ACC112 (cell line): ENCODE data around the gene UPK1B.

Experiments
- H2AFZ ChIP-seq: fragments of 200-600 bp; sonication (generic); one replicate; pipeline ENCODE4 v1.6.0; 2017; ENCODE audit warnings: antibody characterized with exemption, low read length; ENCODE audit not compliant: unreplicated experiment
- H3K27ac ChIP-seq: fragments of 200-600 bp; sonication (generic); 2 replicates; pipeline ENCODE4 v1.5.1; 2014; ENCODE audit warnings: low read depth, mild to moderate bottlenecking, antibody characterized with exemption, low read length, moderate library complexity
- H3K27me3 ChIP-seq: fragments of 200-600 bp; sonication (generic); 2 replicates; pipeline ENCODE4 v1.6.1; 2014; ENCODE audit warnings: mild to moderate bottlenecking, antibody characterized with exemption, low read length, moderate library complexity, mixed read lengths; ENCODE audit not compliant: insufficient read depth
- H3K36me3 ChIP-seq: fragments of 200-600 bp; sonication (generic); 2 replicates; pipeline ENCODE4 v1.6.1; 2016; ENCODE audit warnings: mild to moderate bottlenecking, antibody characterized with exemption, low read length, moderate library complexity, mixed read lengths; ENCODE audit not compliant: insufficient read depth
- H3K4me1 ChIP-seq: fragments of 200-600 bp; sonication (generic); one replicate; pipeline ENCODE4 v1.6.1; 2016; ENCODE audit warnings: low read length, mixed read lengths; ENCODE audit not compliant: insufficient read depth, unreplicated experiment, control insufficient read depth
- H3K4me3 ChIP-seq: fragments of 200-600 bp; sonication (generic); 2 replicates; pipeline ENCODE4 v1.5.1; 2014; ENCODE audit warnings: mild to moderate bottlenecking, low read depth, low read length
- H3K79me2 ChIP-seq: fragments of 200-600 bp; sonication (generic); one replicate; pipeline ENCODE4 v1.6.0; 2016; ENCODE audit warnings: low read length; ENCODE audit not compliant: control insufficient read depth, unreplicated experiment, insufficient read depth

Gene UPK1B

GRCh38 chr3:119245778-119246177 lies 72.4 kb downstream of the UPK1B start:
- H3K27ac ChIP-seq, result no peak overlapping the region
- H3K27me3 ChIP-seq, result no peaks in the 10 kb centered on the region
- no peak overlapping the region for H2AFZ ChIP-seq
- H3K4me3 ChIP-seq, result no peak overlapping the region
- peaks cover 6% of the 10 kb centered on the region for H3K4me1 ChIP-seq
- no peaks in the 10 kb centered on the region for H3K79me2 ChIP-seq
- no peaks in the 10 kb centered on the region for H3K36me3 ChIP-seq
